GM23248 (cell line): ENCODE results near the gene CLCN7. TPM values are rescaled to one million over a fixed set of nuclear protein-coding genes. Genes with fewer than 3 reads are reported as not detected.

ENCODE experiments used
- DNase-seq: peaks from one replicate; pipeline ENCODE4 v3.0.0-alpha.2; 2015
- H2AFZ ChIP-seq: fragments of 200-600 bp; sonication (generic); 2 replicates; pipeline ENCODE4 v1.6.1; 2016; ENCODE audit warnings: antibody characterized with exemption
- H3F3A ChIP-seq: fragments of 200-600 bp; sonication (generic); 2 replicates; pipeline ENCODE4 v1.6.1; 2016; ENCODE audit warnings: mild to moderate bottlenecking, antibody characterized with exemption, mixed run types; ENCODE audit not compliant: insufficient read depth
- H3K27ac ChIP-seq: fragments of 200-600 bp; sonication (generic); 2 replicates; pipeline ENCODE4 v1.5.1; 2016; ENCODE audit warnings: mild to moderate bottlenecking
- H3K27me3 ChIP-seq: fragments of 200-600 bp; sonication (generic); replicated peaks from 2 replicates; pipeline ENCODE4 v1.6.1; 2016; ENCODE audit warnings: mild to moderate bottlenecking; ENCODE audit not compliant: insufficient read depth
- H3K36me3 ChIP-seq: fragments of 200-600 bp; sonication (generic); 2 replicates; pipeline ENCODE4 v1.6.1; 2016; ENCODE audit warnings: low read depth, mild to moderate bottlenecking
- H3K4me1 ChIP-seq: fragments of 200-600 bp; sonication (generic); 2 replicates; pipeline ENCODE4 v1.6.1; 2016; ENCODE audit warnings: mild to moderate bottlenecking; ENCODE audit not compliant: insufficient read depth
- H3K4me2 ChIP-seq: fragments of 200-600 bp; sonication (generic); one replicate; pipeline ENCODE4 v1.6.1; 2016; ENCODE audit warnings: mild to moderate bottlenecking; ENCODE audit not compliant: unreplicated experiment
- H3K4me3 ChIP-seq: fragments of 200-600 bp; sonication (generic); 2 replicates; pipeline ENCODE4 v1.5.1; 2016; ENCODE audit warnings: mild to moderate bottlenecking
- H3K79me2 ChIP-seq: fragments of 200-600 bp; sonication (generic); 2 replicates; pipeline ENCODE4 v1.6.1; 2016; ENCODE audit warnings: mild to moderate bottlenecking; ENCODE audit not compliant: insufficient read depth
- H3K9ac ChIP-seq: fragments of 200-600 bp; sonication (generic); 2 replicates; pipeline ENCODE4 v1.6.1; 2016; ENCODE audit warnings: mild to moderate bottlenecking
- H3K9me2 ChIP-seq: fragments of 200-600 bp; sonication (generic); 2 replicates; pipeline ENCODE4 v1.6.1; 2016; ENCODE audit warnings: mixed run types, mild to moderate bottlenecking, moderate library complexity; ENCODE audit not compliant: insufficient read depth
- H3K9me3 ChIP-seq: fragments of 200-600 bp; sonication (generic); one replicate; pipeline ENCODE4 v1.6.1; 2017; ENCODE audit warnings: low read depth
- H4K20me1 ChIP-seq: fragments of 200-600 bp; sonication (generic); 2 replicates; pipeline ENCODE4 v1.6.0; 2016; ENCODE audit not compliant: insufficient read depth
- EZH2 ChIP-seq: fragments of 200-600 bp; sonication (generic); IDR thresholded peaks from 2 replicates; pipeline ENCODE4 v1.6.1; 2018; ENCODE audit warnings: antibody characterized with exemption, mild to moderate bottlenecking; ENCODE audit not compliant: insufficient read depth, poor library complexity, severe bottlenecking
- EZH2phosphoT487 ChIP-seq: fragments of 200-600 bp; sonication (generic); IDR thresholded peaks from 2 replicates; pipeline ENCODE4 v1.6.1; 2018; ENCODE audit warnings: antibody characterized with exemption, moderate library complexity, mild to moderate bottlenecking, low read depth; ENCODE audit not compliant: insufficient read depth
- WGBS, 2 experiments: methylation state at CpG; one replicate each; pipeline ENCODE4 v1.1.6; 2015 to 2017; ENCODE audit warnings: low lambda C conversion rate in 2 of 2, low coverage in 1 of 2; ENCODE audit errors: missing lambda C conversion rate in 2 of 2; 5-methylcytosine and 5-hydroxymethylcytosine counted together
- in situ Hi-C: fragments of 300-500 bp; cut with MboI; formaldehyde crosslinking; loops from 2 replicates; pipeline ENCODE4 v1.15.0; 2020
- polyA plus RNA-seq: library from polyadenylated mRNA; unstranded; fragments of >200 nt; fragmentation: Nextera tagmentation; extraction: Ambion mirVana; gene quantifications from 2 replicates; pipeline ENCODE4 v1.2.1, GENCODE V29; 2016
- total RNA-seq: library from RNA; depleted of rRNA; stranded (reverse); fragments of >200 nt; shearing (Covaris generic); gene quantifications from 2 replicates; pipeline ENCODE4 v1.2.3, GENCODE V29; 2014; rRNA removed

CLCN7 gene
- total RNA-seq = 37.3 and 39.3 TPM in 2 replicates
- 31.7 and 33.6 TPM in 2 replicates for polyA plus RNA-seq

GRCh38 chr16:1474796-1475551 is at the start of gene CLCN7:
CLCN7 (minus strand) TSS chr16:1475028; CDS start chr16:1474974, 54 bp downstream.
- DNase-seq = peak; percentile 93
- WGBS, 2 experiments = 1 to 2% methylated on average over 78 to 86 of the region's 99 CpGs
- Histone ChIP-seq H3F3A (no peaks in the 10 kb centered on the region), H2AFZ (peak within 1 kb of the TSS; percentile 74), H3K27me3 (no peaks in the 10 kb centered on the region), H3K27ac (peak within 1 kb of the TSS; percentile 50), H4K20me1 (no peaks in the 10 kb centered on the region), H3K4me2 (peak within 1 kb of the TSS; percentile 80), H3K9me3 (no peaks in the 10 kb centered on the region), H3K9me2 (no peaks in the 10 kb centered on the region), H3K36me3 (no peaks in the 10 kb centered on the region), H3K79me2 (peaks cover 48% of the 10 kb centered on the region), H3K9ac (peak within 1 kb of the TSS; percentile 93), H3K4me1 (peaks cover 19% of the 10 kb centered on the region), H3K4me3 (peak within 1 kb of the TSS; percentile 84)
- in situ Hi-C loops = no loop called here
- TF ChIP-seq EZH2 = no peak
- no peak for TF ChIP-seq EZH2phosphoT487

GRCh38 chr16:1524366-1524765 is 49.5 kb upstream of the CLCN7 start:
- no peak for TF ChIP-seq EZH2
- TF ChIP-seq EZH2phosphoT487 = no peak
- no peaks in the 10 kb centered on the region for H3K36me3 ChIP-seq
- DNase-seq = no peak
- H3F3A ChIP-seq = no peaks in the 10 kb centered on the region
- H3K27ac ChIP-seq = no peak overlapping the region
- H3K9me2 ChIP-seq = no peaks in the 10 kb centered on the region
- no peaks in the 10 kb centered on the region for H3K79me2 ChIP-seq
- no peaks in the 10 kb centered on the region for H4K20me1 ChIP-seq
- H3K9ac ChIP-seq = no peak overlapping the region
- no peaks in the 10 kb centered on the region for H3K27me3 ChIP-seq
- H3K4me1 ChIP-seq = no peaks in the 10 kb centered on the region
- no peaks in the 10 kb centered on the region for H3K9me3 ChIP-seq
- 94 to 97% methylated on average over 20 to 26 of the region's 26 CpGs for WGBS, 2 experiments
- H3K4me3 ChIP-seq = no peak overlapping the region
- in situ Hi-C loops = no loop called here
- no peak overlapping the region for H3K4me2 ChIP-seq
- H2AFZ ChIP-seq = no peak overlapping the region

- DNase-seq = no peak
- Histone ChIP-seq H3K4me3 (no peak overlapping the region), H3K9me3 (no peaks in the 10 kb centered on the region), H3K9me2 (no peaks in the 10 kb centered on the region), H3K79me2 (no peaks in the 10 kb centered on the region), H3K27me3 (no peaks in the 10 kb centered on the region), H3K36me3 (no peaks in the 10 kb centered on the region), H4K20me1 (no peaks in the 10 kb centered on the region), H2AFZ (no peak overlapping the region), H3K4me1 (no peaks in the 10 kb centered on the region), H3K27ac (no peak overlapping the region), H3F3A (no peaks in the 10 kb centered on the region), H3K9ac (no peak overlapping the region), H3K4me2 (no peak overlapping the region)
- WGBS, 2 experiments = 90 to 94% methylated on average over 23 to 30 of the region's 30 CpGs
- TF ChIP-seq EZH2phosphoT487 (no peak), EZH2 (no peak)
- in situ Hi-C loops = no loop called here
Observed at GRCh38 chr16:1523581-1524245, 48.9 kb upstream of the CLCN7 start.

- no peak overlapping the region for H3K4me3 ChIP-seq
Observed at GRCh38 chr16:1520461-1520860, 45.6 kb upstream of the CLCN7 start.

More at GRCh38 chr16:1520461-1520860, 45.6 kb upstream of the CLCN7 start:
- Histone ChIP-seq H3K9me3 (no peaks in the 10 kb centered on the region), H3K4me2 (no peak overlapping the region), H3K9me2 (no peaks in the 10 kb centered on the region), H4K20me1 (no peaks in the 10 kb centered on the region), H3F3A (no peaks in the 10 kb centered on the region), H3K9ac (no peak overlapping the region), H3K36me3 (no peaks in the 10 kb centered on the region), H3K4me1 (no peaks in the 10 kb centered on the region), H2AFZ (no peak overlapping the region), H3K27ac (no peak overlapping the region), H3K27me3 (no peaks in the 10 kb centered on the region), H3K79me2 (no peaks in the 10 kb centered on the region)
- no peak for DNase-seq
- 96 to 98% methylated on average over 19 of the region's 19 CpGs for WGBS, 2 experiments
- TF ChIP-seq EZH2phosphoT487 (no peak), EZH2 (no peak)
- in situ Hi-C loops = no loop called here
